A549 (cell line): Measurements from ENCODE around the gene S100A11. TPM values are rescaled to one million over a fixed set of nuclear protein-coding genes. Genes with fewer than 3 reads are reported as not detected.

Experiments used
- ATAC-seq, 2 experiments: fragments of 200-7000 bp in 1 of 2; fragments of >200 bp in 1 of 2; cut with Nextera tagmentation in 1 of 2; cut with Tn5 transposase in 1 of 2; 3 replicates each; pipeline versions ENCODE4 v1.8.0 to v1.9.1; 2018 to 2020; ENCODE audit warnings: mild to moderate bottlenecking in 1 of 2, moderate library complexity in 1 of 2
- CTCF ChIA-PET: fragments of 300-600 bp; sonication (Branson Sonifier 250); formaldehyde crosslinking; extraction: SDS; loops from one replicate; lab custom pipeline; 2021; ENCODE audit warnings: antibody characterized with exemption, inconsistent platforms; lab: Yijun Ruan, JAX
- POLR2A ChIA-PET: fragments of 350-600 bp; formaldehyde crosslinking; extraction: SDS; loops from one replicate; lab custom pipeline; 2021; ENCODE audit warnings: antibody characterized with exemption, inconsistent platforms; lab: Yijun Ruan, JAX
- DNase-seq, 2 experiments: peaks; one replicate each; pipeline versions ENCODE4 v3.0.0 to v3.0.0-alpha.2; 2011 to 2016; ENCODE audit warnings: low read depth in 1 of 2, low spot score in 1 of 2
- FAIRE-seq: peaks from 2 replicates; lab custom pipeline; 2011; peaks lifted over from hg19 to GRCh38; lab: Jason Lieb, UNC
- H3K27ac ChIP-seq, 2 experiments: fragments of >200 bp; sonication (Bioruptor Twin); formaldehyde crosslinking; 3 replicates each; pipeline ENCODE4 v1.5.1; 2016 to 2017
- H3K4me1 ChIP-seq: fragments of >200 bp; sonication (Bioruptor Twin); formaldehyde crosslinking; 3 replicates; pipeline ENCODE4 v1.6.1; 2016
- H3K4me2 ChIP-seq: fragments of >200 bp; sonication (Bioruptor Twin); formaldehyde crosslinking; 3 replicates; pipeline ENCODE4 v1.6.1; 2016
- H3K4me3 ChIP-seq: fragments of >200 bp; sonication (Bioruptor Twin); formaldehyde crosslinking; 3 replicates; pipeline ENCODE4 v1.5.1; 2016
- H3K9me3 ChIP-seq: fragments of >200 bp; sonication (Bioruptor Twin); formaldehyde crosslinking; 3 replicates; pipeline ENCODE4 v1.6.1; 2016
- CEBPB ChIP-seq, 2 experiments: fragments of >200 bp in 1 of 2; sonication (Bioruptor Twin) in 1 of 2; formaldehyde crosslinking in 1 of 2; IDR thresholded peaks; 2 replicates each; pipeline ENCODE4 v1.6.1; 2012 to 2016
- EHF ChIP-seq: fragments of 250-450 bp; sonication (Bioruptor Pico); IDR thresholded peaks from 2 replicates; pipeline ENCODE4 v1.5.0; 2020; ENCODE audit warnings: mild to moderate bottlenecking
- ESRRA ChIP-seq: fragments of 150-350 bp; IDR thresholded peaks from 2 replicates; pipeline ENCODE4 v1.6.1; 2014; ENCODE audit warnings: mild to moderate bottlenecking, low read length, borderline replicate concordance
- GATA3 ChIP-seq: IDR thresholded peaks from 2 replicates; pipeline ENCODE4 v1.6.1; 2012; ENCODE audit warnings: borderline replicate concordance
- HDAC2 ChIP-seq: fragments of 200-600 bp; sonication (generic); IDR thresholded peaks from 2 replicates; pipeline ENCODE4 v1.6.1; 2016
- HEYL ChIP-seq: fragments of 250-450 bp; sonication (Bioruptor Pico); IDR thresholded peaks from 2 replicates; pipeline ENCODE4 v1.8.0; 2021; ENCODE audit warnings: mild to moderate bottlenecking, moderate library complexity
- HOXB13 ChIP-seq: fragments of 250-450 bp; sonication (Bioruptor Pico); IDR thresholded peaks from 2 replicates; pipeline ENCODE4 v1.5.0; 2020; ENCODE audit warnings: low read depth, mild to moderate bottlenecking, moderate library complexity
- MYC ChIP-seq: IDR thresholded peaks from 2 replicates; pipeline ENCODE4 v1.6.1; 2012; ENCODE audit warnings: mild to moderate bottlenecking, inconsistent platforms, low read length, improper control_type of control experiment, borderline replicate concordance
- NFE2L2 ChIP-seq: fragments of 150-350 bp; conservative IDR thresholded peaks from 2 replicates; pipeline ENCODE4 v1.6.1; 2014; ENCODE audit warnings: low read length
- NPAS2 ChIP-seq: fragments of 250-450 bp; sonication (Bioruptor Pico); IDR thresholded peaks from 2 replicates; pipeline ENCODE4 v1.8.0; 2022; ENCODE audit warnings: mild to moderate bottlenecking, moderate library complexity, borderline replicate concordance
- NR3C1 ChIP-seq: fragments of >200 bp; sonication (Bioruptor Twin); formaldehyde crosslinking; IDR thresholded peaks from 3 replicates; pipeline ENCODE4 v1.6.1; 2017
- POLR2A ChIP-seq: IDR thresholded peaks from 2 replicates; pipeline ENCODE4 v1.6.1; 2012; ENCODE audit warnings: mild to moderate bottlenecking, low read length
- POLR2AphosphoS2 ChIP-seq: conservative IDR thresholded peaks from 2 replicates; pipeline ENCODE4 v1.6.1; 2012; ENCODE audit warnings: low read length, improper control_type of control experiment, inconsistent platforms
- RAD21 ChIP-seq, 2 experiments: fragments of >200 bp in 1 of 2; sonication (Bioruptor Twin) in 1 of 2; formaldehyde crosslinking in 1 of 2; IDR thresholded peaks in 1 of 2; conservative IDR thresholded peaks in 1 of 2; 2 replicates in 1 of 2; 3 replicates in 1 of 2; pipeline ENCODE4 v1.6.1; 2012 to 2018; ENCODE audit warnings: inconsistent platforms in 1 of 2
- RARB ChIP-seq: fragments of 250-450 bp; sonication (Bioruptor Pico); IDR thresholded peaks from 2 replicates; pipeline ENCODE4 v1.8.0; 2021; ENCODE audit warnings: mild to moderate bottlenecking, moderate library complexity
- REST ChIP-seq: fragments of 200-600 bp; sonication (generic); IDR thresholded peaks from 2 replicates; pipeline ENCODE4 v1.6.1; 2016; ENCODE audit warnings: antibody characterized with exemption, mild to moderate bottlenecking, moderate library complexity
- RFX5 ChIP-seq: fragments of 450-650 bp; IDR thresholded peaks from 2 replicates; pipeline ENCODE4 v1.7.1; 2014; ENCODE audit warnings: antibody characterized with exemption, mild to moderate bottlenecking, moderate library complexity
- SMC3 ChIP-seq: fragments of >200 bp; sonication (Bioruptor Twin); formaldehyde crosslinking; IDR thresholded peaks from 3 replicates; pipeline ENCODE4 v1.6.1; 2018; ENCODE audit warnings: inconsistent platforms
- TFCP2L1 ChIP-seq: fragments of 250-450 bp; sonication (Bioruptor Pico); IDR thresholded peaks from 2 replicates; pipeline ENCODE4 v1.5.0; 2021; ENCODE audit warnings: mild to moderate bottlenecking
- USF2 ChIP-seq: fragments of 450-650 bp; IDR thresholded peaks from 2 replicates; pipeline ENCODE4 v1.6.1; 2014; ENCODE audit warnings: antibody characterized with exemption
- ZC3H11A ChIP-seq: fragments of 450-650 bp; IDR thresholded peaks from 2 replicates; pipeline ENCODE4 v1.6.1; 2014; ENCODE audit warnings: antibody characterized with exemption, mild to moderate bottlenecking
- ZFP36 ChIP-seq: fragments of 450-650 bp; IDR thresholded peaks from 2 replicates; pipeline ENCODE4 v1.6.1; 2014; ENCODE audit warnings: borderline replicate concordance; ENCODE audit not compliant: partially characterized antibody
- ZSCAN20 ChIP-seq: fragments of 250-450 bp; sonication (Bioruptor Pico); IDR thresholded peaks from 2 replicates; pipeline ENCODE4 v1.8.0; 2022; ENCODE audit warnings: mild to moderate bottlenecking, moderate library complexity
- WGBS: methylation state at CpG from one replicate; pipeline ENCODE4 v1.1.6; 2017; ENCODE audit errors: missing lambda C conversion rate; 5-methylcytosine and 5-hydroxymethylcytosine counted together
- polyA plus RNA-seq, 4 experiments: library from polyadenylated mRNA; depleted of rRNA in 3 of 4; stranded (reverse); fragments of >200 nt; fragmentation: RNase III in 1 of 4; extraction: RNeasy Plus Mini Kit Qiagen cat#74134 plus additional on column Dnase treatment in 1 of 4; gene quantifications; 2 replicates in 3 of 4; 3 replicates in 1 of 4; pipeline ENCODE4 v1.2.3, GENCODE V29; 2011 to 2017
- TF ChIP-seq, protein P1 (sequence below): IDR thresholded peaks from 2 replicates; pipeline ENCODE4 v1.6.1; 2012

S100A11 gene
- polyA plus RNA-seq, 2 of the 4 experiments (the other 2 are of a cell fraction), result 671 to 1,531 TPM

GRCh38 chr1:152023221-152023620, 13.6 kb downstream of the S100A11 start (continued):
- TF ChIP-seq REST (no peak), RARB (CRISPR knock-in tag) (no peak), NR3C1 (no peak), RAD21 (conservative IDR thresholded peaks at IDR 0.05 in 1 of 2, IDR thresholded peaks at IDR 0.05 in 1 of 2) (no peak), HEYL (CRISPR knock-in tag) (no peak), EHF (CRISPR knock-in tag) (no peak), RFX5 (no peak), ESRRA (no peak)
- TF ChIP-seq, all 56 proteins: peak for 0

DNA sequence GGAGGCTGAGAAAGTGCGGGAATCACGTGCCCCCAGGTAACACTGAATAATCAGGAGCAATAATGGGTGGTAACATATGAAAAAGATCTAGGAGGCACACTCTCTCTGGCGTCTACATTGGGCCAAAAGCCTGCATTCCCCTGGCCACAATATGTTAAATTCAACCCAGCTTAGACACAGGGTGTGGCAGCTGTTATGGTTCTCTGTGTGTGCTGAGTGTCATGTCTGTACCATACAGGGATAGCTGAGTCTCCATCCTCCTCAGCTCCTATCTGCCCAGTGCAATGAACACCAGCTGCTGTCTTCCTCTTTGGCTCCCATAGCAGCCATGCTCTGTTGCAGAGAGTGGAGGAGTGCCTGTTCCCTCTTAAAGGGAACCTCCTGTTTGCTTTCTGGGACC, 14.3 kb downstream of the S100A11 start:
- Histone ChIP-seq H3K4me3 (no peak overlapping the region), H3K4me2 (no peak overlapping the region), H3K4me1 (no peaks in the 10 kb centered on the region), H3K27ac (no peak overlapping the region), H3K9me3 (no peaks in the 10 kb centered on the region)
- ATAC-seq (no peak), DNase-seq (no peak), FAIRE-seq (no peak)
- TF ChIP-seq POLR2A, result no peak
- TF ChIP-seq NPAS2 (CRISPR knock-in tag), result no peak
- TF ChIP-seq, protein P1, sequence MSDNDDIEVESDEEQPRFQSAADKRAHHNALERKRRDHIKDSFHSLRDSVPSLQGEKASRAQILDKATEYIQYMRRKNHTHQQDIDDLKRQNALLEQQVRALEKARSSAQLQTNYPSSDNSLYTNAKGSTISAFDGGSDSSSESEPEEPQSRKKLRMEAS, result no peak
- ChIA-PET POLR2A (interaction anchor here (1.0 kb wide), 1 partner anchor 26 kb away, joined by 3 read pairs; no protein-coding TSS in a partner anchor), CTCF (interaction anchor here (1.1 to 3.5 kb wide), 5 partner anchors 8 to 89 kb away, joined by 4 to 22 read pairs (median 6); no protein-coding TSS in a partner anchor)
- 53% methylated on average over 3 of the region's 3 CpGs for WGBS

- no peaks in the 10 kb centered on the region for H3K9me3 ChIP-seq
- CTCF ChIA-PET, result interaction anchor here (2.6 to 3.5 kb wide), 3 partner anchors 9 to 53 kb away, joined by 6 to 22 read pairs (median 13); no protein-coding TSS in a partner anchor
- H3K4me1 ChIP-seq, result no peaks in the 10 kb centered on the region
- H3K27ac ChIP-seq, result no peak overlapping the region
- H3K4me3 ChIP-seq, result no peak overlapping the region
- no peak overlapping the region for H3K4me2 ChIP-seq
- DNase-seq, result no peak
- no peak for ATAC-seq
- no peak for TF ChIP-seq HOXB13 (CRISPR knock-in tag)
- no peak for TF ChIP-seq ZSCAN20 (CRISPR knock-in tag)
- TF ChIP-seq SMC3, result no peak
- no peak for TF ChIP-seq CEBPB (IDR thresholded peaks at IDR 0.05)
- TF ChIP-seq MYC, result no peak
- TF ChIP-seq TFCP2L1 (CRISPR knock-in tag), result no peak
- no peak for TF ChIP-seq ZFP36
- no peak for TF ChIP-seq USF2
- no peak for TF ChIP-seq NR3C1
- no peak for TF ChIP-seq NFE2L2
- TF ChIP-seq ZC3H11A, result no peak
- TF ChIP-seq POLR2AphosphoS2, result no peak
- TF ChIP-seq HDAC2, result no peak
- no peak for TF ChIP-seq GATA3
- no peak for TF ChIP-seq RAD21 (conservative IDR thresholded peaks at IDR 0.05 in 1 of 2, IDR thresholded peaks at IDR 0.05 in 1 of 2)
- FAIRE-seq, result no peak
- POLR2A ChIA-PET, result no interaction called here
- 81% methylated on average over 7 of the region's 7 CpGs for WGBS
Observed at GRCh38 chr1:152021569-152021968, 15.2 kb downstream of the S100A11 start.
